ENCODE data around the gene STK24.

STK24 gene

DNA sequence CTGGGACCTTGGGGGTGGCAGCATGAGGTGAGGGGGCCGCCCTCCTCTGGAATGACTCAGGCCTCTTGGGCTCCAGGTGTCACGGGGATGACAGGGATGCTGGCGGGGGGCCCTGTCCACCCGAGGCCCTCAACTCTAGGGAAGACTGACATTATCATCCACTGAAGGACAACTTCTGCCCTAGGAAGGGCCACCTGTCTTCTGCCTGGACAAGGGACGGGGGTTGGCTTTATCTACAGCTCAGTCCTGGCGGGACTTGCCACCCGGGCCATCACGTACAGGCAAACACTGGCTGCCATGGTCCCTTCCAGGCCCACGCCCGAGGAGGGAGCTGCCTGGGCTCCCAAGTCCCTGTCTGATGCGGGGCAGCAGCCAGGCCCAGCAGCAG, 130.7 kb downstream of the STK24 start:
- no peak for DNase-seq

DNA sequence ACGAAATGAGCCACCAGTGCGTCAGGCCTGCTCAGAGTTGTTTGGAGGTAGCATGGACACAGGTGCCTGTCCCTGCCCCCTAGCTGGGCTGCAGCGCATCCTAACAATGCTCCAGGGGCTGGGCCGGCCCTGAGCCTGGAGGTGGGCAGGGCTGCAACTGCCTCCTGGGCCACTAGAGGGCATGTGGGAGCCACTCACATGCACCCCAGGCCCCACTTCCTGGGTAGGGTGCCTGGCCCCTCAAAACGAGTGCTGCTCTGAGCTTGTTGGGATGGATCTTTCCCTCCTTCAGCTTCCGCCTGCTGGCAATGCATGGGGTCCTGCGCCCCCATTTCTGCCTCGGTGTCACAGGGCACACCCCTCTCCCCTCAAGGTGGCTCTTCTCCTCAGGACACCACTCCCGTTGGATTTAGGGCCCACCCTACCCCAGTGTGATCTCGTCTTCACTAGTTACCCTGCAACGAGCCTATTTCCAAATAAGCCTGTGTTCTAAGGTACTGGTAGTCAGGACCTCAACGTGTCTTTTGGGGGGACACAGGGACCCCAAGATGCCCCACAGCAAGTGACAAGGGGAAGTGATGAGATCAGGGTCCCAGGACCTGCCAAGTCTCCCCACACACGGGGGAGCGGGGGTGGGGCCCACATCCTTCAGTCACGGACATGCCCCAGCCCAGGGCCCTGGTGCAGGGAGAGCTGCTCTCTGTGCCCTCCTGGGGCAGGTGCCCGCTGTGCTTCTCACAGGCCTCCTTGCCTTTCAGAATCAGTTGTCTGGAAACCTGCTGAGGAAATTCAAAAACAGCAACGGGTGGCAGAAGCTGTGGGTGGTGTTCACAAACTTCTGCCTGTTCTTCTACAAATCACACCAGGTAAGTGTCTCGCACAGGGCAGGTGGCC, 131.3 kb downstream of the STK24 start:
- peak; percentile 89 for DNase-seq

DNA sequence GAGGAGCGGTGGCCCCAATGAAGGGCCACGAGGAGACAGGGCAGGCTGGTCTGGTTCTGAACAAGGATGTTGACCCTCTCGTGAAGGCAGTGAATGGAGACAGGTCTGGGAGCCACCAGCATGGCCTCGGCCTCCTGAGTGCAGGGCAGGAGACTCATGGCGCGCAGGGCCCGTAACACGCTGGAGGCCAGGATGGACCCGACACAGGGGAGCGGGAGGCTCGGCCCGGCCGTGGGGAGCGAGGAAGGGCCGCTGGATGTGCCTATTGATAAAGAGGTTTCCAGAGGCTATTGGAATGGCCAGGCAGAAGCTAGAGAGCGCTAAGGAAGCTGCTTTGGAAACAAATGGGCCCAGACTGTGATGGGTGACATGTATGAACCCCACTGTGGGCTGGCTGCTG, 132.5 kb downstream of the STK24 start:
- no peak for DNase-seq

DNA sequence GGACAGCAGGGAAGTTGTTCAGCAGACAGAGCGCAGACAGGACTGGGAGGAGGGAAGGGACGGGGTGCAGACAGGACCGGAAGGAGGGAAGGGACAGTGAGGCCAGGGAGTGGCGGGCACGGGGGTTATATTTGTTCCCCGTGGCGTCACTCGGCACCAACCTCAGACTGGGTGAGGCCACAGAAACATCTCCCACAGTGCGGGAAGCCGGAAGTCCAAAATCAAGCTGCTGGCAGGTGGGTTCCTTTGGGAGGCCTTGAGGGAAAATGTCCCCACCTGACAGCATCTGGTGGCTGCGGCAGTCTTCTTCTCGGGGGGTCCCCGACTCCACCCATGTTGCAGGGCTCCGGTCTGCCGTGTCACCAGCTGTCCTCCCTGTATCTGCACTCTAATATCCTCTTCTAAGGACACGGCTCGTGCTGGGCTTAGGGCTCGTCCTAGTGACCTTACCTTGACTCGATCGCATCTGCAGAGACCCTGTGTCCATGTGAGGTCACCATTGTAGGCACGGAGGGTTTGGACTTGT, 133.0 kb downstream of the STK24 start:
- no peak for DNase-seq

DNA sequence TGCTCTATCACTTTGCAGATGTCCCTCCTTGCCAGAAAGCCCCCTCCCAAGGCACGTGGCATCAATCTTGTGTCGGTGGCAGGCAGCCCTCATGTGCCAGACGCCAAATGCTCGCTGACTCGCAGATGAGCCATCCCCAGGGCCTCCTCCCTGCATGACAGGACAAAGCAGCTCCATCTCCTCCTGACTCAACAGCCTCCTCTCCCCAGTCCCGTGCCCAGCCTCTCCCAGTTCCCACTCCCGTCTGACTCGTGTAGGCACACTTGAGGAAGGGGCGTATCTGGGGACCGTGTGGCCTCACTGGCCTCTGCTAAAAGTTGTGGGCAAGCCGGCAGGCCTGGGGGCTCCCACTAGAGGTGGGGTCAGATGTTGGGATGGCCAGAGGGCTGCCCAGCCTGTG, 133.6 kb downstream of the STK24 start:
- no peak for DNase-seq

DNA sequence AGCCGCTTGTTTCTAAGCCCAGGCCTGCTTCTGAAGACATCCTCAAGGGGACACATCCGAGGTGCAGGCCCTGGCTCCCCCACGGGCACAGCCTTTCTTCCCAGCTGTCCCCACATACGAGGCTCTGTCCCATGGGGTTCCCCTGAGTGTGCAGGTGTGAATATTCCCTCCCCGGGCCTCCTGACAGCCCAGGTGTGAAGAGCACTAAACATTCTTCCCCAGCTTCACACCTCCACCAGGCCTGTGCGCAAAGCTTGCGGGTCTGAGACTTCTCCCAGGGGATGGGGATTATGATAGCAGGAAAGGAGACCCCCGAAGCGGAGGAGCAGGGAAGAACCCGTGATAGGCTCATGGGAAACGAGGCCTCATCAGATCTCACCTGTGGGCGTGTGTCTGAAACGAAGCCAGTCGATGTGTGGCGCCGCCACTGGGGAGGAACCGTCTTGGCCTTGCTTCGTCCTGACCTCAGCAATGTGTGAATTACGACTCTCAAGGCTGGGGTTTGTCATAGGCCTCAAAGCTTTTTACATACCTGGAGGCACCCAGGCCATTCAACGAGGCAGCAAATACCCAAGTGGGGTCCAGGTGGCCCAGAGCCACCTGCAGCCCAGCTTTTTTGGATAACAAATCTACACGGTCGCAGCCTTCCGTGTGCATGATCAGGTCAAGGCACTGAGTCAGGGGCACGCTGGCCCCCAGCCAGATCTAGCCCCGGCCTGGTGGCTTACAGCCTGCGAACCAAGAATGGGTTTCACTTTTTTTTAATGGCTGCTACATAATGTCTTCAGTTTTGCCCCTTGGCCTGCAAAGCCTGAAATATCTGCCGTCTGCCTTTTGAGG, 134.3 kb downstream of the STK24 start:
- no peak for DNase-seq

DNA sequence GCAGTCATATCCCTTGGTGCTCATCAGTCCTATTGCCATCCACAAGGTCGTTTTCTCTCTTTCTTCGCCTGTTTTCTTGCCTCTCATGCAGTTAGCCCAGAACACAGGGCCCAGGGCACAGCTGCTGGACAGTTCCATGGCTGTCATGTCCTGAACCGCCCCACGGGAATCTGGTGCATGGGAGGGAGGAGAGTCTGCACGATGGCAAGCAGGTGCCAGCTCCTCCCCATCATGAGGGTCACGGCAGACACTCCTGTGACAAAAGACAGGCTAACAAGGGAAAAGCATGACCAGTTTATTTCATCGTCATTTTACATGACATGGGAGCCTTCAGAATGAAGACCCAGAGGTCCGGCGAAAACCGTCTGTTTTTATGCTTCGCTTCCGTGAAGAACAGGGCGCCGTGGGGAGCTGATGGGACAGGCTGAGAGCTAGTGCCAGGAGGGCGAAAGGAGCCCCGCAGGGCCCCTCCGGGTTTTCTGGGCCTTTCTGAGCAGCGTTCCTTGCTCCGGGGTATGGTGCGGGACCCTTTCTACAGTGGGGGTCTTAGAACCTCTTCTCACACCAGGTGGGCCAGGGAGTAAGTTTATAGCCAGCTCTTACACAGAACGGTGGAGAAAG, 135.7 kb downstream of the STK24 start:
- DNase-seq = no peak

DNA sequence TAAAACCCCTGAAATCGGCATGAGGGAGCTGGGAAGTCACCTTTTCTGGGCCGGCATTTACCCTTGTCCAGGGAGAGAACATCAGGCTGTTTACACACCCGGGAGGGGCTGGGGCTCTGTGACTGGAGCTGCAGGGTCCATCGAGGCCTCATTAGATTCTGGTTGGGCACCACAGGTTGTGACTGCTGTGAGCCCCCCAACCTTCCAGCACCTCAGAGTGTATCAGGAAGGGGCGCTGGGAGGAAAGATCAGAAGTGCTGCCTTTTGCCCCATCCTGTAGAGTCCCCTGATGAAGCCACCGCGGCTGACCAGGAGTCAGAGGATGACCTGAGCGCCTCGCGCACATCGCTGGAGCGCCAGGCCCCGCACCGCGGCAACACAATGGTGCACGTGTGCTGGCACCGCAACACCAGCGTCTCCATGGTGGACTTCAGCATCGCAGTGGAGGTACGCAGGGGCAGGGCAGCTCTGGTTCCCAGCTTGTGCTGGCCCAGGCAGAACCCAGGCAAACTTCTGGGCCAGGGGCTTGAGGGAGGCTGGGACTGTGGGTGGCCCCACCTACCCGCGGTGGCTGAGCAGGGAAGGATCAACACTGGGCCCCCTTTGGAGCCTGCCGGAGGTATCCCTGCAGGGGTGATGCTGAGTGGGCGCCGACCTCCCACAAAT, 136.4 kb downstream of the STK24 start:
- DNase-seq = no peak

DNA sequence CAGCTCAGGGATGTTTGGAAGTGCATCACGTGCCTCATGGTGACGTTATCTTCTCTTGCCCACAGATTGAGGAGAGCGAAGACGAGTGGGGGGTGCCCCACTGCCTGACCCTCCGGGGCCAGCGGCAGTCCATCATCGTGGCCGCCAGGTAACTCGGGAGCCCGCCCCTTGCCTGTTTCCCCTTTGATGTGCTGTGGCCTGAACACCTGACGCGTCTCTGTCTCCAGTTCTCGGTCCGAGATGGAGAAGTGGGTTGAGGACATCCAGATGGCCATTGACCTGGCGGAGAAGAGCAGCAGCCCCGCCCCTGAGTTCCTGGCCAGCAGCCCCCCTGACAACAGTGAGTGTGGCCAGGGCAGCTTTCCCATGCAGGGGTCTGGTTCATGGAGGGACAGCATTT, 137.0 kb downstream of the STK24 start:
- no peak for DNase-seq

DNA sequence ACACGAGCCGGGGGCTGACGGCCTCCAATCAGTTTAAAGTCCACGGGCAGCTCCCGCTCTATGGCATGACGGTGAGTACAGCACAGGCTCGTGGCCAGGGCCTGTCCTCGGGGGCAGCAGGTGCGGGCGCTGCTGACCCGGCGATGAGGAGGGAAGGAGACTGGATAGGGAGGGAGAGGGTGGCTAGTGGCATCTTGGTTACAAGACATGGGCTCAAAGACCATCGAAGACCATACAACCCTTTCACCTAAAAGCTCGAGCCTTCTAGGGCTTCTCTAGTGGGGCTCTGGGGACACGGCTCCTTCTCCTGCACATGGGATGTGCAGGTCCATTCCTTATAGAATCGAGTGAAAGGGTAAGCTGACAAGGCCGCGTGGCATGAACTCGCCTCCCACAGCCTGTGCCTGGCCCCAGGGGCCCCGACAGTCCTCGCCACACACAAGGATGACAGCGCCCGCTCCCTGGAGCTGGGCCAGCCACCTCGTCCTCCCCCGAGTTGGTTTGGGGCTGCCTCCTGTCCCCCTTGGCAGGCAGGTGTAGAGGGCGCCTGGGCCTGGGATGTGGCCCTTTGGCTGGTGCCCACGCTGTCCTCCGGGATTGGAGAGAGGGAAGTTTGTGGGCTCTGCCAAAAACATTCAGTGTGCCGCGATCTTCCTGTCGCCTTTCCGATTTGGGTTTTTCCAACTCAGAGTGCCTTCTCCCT, 137.6 kb downstream of the STK24 start:
- DNase-seq = no peak

DNA sequence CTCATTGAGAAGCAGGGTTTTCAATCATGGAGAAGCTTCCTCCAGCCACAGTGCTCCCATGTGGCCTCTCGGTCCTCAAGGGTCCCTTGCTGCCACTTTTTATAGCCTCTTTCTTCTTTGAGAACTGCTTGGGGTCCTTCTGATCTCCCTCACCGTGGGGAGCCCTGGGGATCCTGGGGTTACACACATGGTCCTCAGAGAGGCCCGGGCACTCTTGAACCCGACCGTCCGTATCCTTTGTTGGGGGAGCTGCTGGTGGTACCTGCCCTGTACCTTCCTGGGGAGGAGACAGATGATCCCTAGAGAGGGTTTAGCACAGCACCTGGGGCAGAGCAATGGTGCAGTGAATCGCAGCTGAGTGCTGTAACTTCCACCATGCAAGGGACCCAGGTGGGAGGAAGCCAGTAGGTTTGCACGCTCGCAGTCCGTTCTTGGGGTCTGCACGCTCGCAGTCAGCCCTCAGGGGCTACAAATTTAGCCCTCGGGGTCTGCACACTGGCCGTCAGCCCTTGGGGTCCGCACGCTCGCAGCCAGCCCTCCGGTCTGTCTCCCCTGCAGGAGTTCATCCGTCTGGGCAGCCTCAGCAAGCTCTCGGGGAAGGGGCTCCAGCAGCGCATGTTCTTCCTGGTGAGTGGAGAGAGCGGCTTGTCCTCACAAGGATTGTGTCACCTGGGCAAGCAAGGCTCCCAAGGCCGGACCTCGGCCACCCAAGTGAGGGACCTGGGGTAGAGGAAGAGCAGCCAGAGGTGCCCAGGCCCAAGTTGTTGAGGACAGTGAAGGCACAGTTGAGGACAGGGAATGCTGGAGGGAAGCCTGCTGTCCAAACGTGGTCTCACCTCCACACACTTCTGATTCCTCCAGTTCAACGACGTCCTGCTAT, 138.4 kb downstream of the STK24 start:
- no peak for DNase-seq

DNA sequence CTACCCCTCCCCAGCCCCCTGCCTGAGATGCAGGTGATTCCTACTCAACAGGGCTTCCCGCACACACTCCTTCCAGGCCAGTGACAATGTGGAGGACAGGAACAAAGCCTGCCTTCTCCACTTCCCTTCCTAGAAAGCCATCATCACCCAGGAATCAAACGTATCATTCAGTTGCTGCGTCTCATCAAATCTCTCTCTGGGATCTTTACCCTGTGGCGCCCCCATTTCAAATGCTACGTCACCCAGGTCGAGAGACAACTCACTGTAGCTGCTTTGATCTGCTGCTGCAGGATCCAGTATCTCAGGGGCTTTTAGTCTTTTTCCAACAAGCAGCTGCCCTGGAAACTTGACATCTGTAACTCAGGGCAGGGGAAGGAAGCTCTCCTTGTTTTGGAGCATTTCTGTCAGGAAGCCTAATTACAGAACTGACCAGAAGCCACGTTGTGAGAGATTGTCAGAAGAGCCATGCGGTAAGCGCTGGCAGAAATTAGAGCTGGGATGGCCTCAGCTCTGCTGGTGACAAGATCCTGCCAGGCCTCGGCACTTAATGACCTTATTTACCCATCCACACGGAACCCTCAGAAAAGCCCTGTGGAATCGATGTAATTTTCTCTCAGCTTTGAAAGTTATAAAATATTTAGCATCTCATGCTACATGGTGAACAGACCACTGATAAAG, 140.5 kb downstream of the STK24 start:
- DNase-seq = no peak

DNA sequence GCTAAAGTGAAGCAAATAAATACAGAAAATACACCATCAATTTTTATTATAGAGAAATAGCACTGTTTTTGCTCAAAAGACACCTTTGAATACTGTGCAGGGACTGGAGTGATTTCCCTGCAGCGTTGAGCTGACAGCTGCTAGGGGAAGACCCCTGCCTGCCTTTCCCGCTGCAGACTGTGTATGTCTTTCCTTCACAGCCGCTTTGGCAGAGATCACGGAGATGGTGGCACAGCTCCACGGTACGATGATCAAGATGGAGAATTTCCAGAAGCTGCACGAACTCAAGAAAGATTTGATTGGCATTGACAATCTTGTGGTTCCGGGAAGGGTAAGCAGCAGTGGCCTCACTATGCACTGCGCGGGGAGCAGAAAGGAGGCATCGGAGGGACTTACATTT, 141.5 kb downstream of the STK24 start:
- no peak for DNase-seq

DNA sequence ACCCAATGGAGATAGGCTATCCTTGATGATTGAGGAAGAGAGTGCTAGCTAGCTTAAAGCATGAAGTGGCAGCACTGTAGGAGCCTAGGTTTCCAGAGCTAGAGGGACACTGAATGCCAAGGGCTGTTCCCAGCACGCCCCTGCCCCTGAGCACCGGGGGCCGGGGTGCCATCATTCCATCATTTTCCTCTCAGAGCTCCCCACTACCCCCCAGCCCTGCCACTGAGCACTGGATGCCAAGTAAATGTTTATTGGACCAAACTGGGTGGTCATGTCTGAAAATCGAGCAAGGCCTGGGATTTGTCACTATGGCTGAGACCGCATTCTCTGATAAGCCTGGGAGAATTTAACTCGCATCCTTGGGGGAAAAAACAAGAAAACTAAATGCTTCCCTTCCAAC, 142.8 kb downstream of the STK24 start:
- DNase-seq = no peak

DNA sequence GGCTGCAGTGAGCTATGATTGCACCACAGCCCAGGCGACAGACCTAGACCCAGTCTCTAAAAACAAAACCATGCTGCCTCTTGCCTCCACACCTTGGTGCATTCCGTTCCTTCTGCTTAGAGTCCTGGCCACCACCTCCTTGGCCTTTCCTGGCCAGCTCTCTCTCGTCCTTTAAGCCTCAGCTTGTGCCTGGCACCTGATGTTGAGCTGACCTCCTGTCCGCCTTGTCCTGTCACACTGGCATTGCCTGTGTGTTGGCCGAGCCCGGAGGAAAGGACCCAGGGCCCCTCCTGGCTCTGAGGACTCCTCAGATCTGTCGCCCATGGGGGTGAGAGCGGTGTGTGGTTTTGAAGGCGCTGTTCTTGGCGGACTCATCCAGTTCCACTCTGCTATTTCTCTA, 143.3 kb downstream of the STK24 start:
- no peak for DNase-seq

DNA sequence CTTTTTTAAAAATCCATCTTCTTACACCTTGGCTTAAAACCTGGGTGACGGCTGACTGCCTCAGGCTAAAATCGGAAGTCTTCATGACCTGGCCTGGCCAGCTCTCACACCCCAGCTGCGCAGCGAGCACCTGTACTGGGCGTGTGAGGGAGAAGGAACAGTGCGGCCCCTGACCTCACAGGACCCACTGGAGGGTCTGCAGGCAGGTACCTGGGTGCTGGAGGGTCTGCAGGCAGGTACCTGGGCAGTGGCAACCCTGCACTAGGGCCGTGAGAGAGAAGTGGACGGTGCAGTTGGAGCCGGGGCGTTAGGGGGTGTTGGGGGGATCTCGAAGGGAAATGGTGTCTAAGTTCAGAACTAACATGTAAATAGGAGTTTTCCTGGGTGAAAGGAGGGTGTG, 144.3 kb downstream of the STK24 start:
- DNase-seq = no peak

DNA sequence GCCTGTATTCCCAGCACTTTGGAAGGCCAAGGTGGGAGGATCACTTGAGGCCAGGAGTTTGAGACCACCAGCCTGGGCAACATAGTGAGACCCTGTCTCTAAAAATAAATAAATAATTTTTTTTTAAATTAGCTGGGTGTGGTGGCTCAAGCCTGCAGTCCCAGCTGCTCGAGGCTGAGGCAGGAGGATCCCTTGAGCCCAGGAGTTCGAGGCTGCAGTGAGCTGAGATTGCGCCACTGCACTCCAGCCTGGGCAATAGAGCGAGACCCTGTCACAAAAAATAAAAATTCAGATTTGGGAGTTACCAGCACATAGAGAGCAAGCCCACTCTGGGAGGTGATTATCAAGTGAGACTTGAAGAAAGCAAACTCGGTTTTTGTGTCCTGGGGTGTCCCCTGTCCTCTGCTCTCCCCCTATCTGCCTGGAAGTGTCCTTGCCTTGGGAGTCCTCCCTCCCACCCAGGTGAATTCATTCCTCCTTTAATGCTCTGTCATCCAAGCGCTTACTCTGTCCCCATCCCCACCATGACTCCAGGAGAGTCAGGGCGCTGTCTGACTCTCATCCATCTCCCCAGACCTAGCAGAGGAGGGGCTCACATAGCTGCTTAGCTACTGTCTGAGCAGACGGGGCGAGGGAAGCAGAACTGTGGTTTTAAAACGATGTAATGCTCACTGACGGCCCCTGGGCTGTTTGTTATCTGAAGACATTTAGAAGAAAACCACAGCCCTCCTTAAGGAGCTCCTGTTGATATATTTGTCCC, 146.8 kb downstream of the STK24 start:
- no peak for DNase-seq

DNA sequence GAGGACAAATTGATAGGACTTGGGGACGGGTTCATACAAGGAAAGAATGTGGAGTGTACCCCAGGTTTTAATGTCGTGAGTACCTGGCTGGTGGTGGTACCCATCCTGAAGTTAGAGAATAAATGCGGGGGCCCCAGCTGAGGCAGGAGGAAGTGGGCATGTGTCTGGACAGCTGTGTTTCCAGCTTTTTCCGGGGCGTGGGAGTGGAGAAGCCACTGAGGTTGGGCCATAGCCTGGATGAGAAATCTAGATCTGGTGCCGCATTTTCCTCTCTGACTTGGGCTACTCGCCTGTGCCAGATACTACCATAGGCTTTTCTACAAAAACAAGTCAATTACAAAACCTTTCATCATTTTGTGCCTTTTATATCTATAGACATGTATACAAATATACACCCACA, 147.4 kb downstream of the STK24 start:
- DNase-seq = no peak

DNA sequence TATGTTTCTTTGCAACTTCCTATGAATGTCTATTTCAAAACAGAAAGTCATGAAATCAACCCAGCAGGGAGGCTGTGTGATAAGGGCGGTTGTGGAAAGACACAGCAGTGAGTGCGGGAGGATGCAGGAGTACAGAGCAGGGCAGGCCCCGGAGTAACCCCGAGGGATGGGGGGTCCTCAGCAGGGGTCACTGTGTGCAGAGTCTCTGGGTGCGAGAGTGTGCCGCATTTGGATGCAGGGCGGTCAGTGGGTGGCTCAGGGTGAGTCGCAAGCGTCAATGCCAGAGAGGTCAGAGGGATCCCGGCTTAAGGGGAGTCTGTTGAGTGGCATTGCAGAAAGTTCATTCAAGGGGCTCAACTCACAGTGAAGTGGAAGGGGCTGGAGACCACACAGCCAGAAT, 147.8 kb downstream of the STK24 start:
- DNase-seq = no peak

All from hematopoietic multipotent progenitor cell treated with erythropoietin and hydrocortisone succinate and interleukin-3 and kit ligand, for 4 days (in vitro differentiated cells).